HG03196 (cell line): ENCODE results near the gene SH3RF1.

Source experiments
- ATAC-seq: cut with Tn5 transposase; IDR thresholded peaks from one replicate; pipeline ENCODE4 v1.9.1; 2021; ENCODE audit not compliant: unreplicated experiment

The SH3RF1 gene

DNA sequence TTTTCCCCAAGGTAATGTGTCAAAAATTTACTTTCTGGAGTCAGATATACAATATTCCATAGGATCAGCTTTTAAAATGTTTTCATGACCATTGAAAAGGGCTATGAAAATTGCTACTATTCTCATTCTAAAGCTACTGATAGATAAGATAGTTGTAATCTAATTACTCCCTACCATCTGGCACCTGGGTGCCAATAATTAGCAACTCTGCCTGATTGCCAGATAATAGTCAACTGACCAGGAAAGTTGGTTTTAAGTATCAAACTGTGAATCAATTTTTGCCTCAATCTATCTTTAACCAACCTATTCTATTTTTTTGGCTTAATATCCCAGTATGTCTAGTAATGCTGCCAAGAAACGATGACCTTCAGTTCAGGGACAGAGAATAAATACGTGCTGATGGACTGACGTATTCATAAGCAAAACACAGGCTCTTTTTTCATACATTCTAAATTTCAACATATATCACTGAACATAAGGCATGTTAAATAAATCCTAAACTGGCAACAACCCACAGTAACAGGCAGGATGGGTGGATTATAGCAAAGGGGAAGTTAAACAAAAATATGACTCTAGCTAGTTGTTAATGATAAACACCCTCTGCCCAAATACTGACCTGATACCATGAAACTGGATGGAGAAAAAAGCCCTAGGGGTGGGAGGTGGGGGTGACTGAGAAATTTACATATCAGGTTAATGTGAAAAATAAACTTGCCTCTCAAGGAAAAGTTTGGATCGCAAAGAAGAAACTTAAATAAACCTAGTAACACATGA is 18.2 kb downstream of the SH3RF1 start:
- ATAC-seq, result peak; percentile 50

DNA sequence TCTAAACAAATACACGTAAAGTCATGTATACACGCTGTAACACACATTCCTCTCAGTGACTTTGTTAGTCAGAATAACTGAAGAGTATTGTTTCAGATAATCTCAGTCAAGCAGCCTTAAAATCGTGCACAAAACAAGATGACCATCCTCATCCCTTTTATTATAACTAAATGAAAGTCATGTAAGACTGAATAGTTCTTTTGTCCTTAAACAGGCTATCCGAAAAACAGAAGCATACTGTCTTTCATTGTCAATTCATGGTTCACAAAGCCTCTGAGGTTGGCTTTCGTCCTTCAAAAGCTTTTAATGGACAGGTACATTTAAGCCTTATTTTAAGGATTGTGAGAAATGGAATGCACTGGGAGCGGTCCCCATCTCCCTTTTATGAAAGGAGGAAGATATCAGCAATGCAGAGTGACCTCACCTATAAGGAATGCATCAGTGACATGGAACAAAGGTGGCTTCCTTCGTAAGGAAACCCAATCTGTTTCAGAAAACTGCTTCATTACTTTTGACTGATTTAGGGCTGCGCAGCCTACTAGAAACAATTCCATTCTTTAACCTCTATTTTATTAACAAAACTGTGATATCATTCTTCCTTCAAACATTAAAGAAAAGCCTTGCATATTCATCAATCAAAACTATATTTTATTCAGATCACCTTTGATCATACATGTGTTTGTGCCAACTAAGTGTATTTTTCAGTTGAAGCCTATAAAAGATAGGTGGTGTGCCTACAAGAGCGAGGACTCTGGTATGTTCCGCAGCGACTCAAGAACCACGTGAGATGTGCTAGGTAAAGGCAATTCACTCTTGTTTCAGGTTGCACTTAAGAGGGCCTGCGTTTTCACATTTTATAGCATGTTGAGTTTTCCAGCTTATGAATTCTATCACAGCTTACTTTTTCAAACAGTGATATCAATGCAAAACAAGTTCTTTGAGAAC is 19.2 kb downstream of the SH3RF1 start:
- ATAC-seq, result no peak

DNA sequence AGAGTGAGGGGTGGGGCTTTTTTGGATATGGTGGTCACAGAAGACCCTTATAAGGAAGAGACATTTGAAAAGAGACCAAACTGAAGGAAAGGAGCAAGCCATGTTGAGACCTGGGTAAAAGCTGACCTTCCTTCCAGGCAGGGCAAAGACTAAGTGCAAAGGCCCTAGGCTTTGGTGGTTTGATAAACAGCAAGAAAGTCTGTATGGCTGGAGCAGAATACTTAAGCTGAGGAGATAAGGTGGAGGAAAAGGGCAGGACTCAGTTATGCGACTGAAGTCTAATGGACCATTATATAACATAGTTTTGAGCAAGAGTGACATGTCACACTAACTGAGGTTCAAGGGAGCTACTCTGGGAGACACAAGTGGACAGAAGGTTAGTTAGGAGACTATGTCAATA is 20.0 kb downstream of the SH3RF1 start:
- no peak for ATAC-seq

DNA sequence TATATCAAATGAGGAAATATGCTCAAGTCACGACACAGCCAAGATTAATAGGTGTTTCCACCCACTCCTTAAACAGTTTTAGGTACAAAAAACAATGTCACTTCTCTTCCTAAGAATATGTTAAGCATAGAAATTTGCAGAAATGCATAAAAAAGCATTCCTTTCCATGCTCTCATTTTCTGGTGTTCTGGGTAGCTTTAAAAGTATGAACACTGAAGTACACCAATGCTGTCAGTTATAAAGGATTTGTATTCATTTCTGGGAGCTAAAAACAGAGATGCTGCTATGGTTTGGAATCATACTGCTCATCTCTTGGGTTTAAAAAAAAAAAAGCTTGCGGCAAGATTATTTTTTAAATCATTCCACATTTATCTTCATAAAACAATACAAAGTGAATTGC is 20.8 kb downstream of the SH3RF1 start:
- no peak for ATAC-seq

DNA sequence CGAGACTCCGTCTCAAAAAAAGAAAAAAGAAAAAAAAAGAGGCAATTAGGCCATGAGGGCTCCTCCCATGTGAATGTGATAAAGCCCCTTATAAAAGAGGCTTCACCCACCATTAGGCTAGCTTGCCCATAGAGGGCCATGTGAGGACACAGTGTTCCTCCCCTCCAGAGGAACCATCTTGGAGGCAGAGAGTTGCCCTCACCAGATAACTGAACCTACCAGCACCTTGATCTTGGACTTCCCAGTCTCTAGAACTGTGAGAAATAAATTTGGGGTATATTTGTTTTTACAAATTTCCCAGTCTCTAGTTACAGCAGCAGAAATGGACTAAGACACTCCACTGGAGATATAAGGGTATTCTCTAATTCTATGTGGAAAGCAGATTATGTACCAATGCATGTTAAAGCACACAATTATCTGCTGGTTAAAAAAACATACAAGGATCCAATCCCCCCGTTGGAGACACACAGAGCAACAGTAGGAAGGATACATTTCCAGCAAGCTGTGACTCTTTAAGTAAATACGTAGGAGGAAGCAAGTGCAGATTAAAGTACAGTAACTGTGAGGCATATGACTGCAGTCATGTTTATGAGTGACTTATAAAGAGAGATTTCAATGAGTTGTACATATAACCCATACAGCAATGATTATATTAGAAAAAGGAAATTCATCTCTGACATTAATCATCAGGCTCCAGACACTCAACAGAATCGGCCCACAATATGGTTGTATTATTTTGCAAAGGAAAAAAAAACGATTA is 21.4 kb downstream of the SH3RF1 start:
- peak; percentile 80 for ATAC-seq

DNA sequence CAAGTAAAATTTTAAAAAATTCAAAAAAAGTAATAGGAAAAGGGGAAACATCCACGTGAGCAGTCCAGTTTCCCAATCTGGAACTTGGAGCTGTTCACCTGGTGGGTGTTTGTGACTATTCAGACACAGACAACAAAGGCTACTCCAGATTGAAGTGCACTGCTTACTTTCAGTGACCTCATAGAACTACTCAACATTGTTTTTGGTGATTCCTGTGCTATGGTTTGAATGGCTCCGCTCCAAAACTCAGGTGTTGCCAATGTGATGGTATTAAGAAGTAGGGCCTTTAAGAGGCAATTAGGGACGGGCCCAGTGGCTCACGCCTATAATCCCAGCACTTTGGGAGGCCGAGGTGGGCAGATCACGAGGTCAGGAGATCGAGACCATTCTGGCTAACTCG is 22.1 kb downstream of the SH3RF1 start:
- ATAC-seq, result no peak

DNA sequence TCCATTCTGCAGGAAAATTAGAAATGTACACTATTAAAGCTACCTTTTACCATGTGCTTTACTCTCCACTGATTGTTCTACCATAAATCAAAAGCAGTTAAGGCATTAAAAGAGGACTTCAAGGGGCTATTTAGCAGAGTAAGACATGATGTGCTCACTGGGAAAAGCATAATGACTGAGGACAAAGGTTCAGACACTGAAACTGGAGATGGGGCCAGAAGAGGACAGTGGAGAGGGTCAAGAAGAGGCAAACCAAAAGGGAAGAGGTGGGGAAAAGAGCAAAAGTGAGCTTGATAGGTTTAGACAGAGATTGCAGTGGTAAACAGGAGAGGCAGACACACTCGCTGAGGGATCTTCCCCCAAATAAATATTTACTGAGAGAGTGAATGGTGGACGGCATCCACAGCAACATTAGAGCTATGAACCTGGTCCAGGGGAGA is 23.8 kb downstream of the SH3RF1 start:
- ATAC-seq, result no peak

DNA sequence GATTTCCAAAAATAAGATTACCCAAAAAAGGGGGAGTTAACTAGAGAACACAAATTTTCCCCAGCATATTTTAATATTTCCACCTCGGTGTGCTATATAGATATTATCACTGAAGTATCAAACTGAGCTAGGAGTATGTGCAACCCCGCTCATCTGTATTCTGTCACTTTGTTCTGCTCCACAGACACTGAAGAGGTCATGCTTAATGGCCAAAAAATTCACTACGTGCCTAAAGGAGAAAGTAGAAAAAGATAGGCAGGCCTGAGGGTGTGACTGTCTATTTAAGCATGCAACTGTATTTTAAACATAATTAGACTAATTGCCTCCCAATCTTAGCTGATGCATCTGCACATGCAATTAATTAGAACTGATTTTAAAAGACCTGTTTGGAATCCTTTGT is 24.5 kb downstream of the SH3RF1 start:
- ATAC-seq, result no peak

DNA sequence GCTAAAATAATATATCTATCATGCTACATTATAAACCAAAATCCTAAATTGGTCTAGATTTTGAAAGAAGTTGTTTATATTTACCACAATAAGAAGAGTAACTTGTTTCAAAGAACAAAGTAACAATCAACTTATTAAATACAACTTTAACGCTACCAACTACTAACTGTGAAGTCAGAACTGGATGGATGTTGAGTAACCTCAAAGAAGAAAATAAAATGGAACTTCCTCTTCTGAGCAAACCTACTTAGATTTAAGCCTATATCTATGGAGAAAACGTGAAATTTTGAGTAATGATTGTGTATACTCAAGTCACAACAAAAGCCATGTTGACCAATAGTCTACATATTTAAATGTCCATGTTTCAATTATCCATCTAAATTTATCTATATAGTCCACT is 25.7 kb downstream of the SH3RF1 start:
- ATAC-seq, result no peak

DNA sequence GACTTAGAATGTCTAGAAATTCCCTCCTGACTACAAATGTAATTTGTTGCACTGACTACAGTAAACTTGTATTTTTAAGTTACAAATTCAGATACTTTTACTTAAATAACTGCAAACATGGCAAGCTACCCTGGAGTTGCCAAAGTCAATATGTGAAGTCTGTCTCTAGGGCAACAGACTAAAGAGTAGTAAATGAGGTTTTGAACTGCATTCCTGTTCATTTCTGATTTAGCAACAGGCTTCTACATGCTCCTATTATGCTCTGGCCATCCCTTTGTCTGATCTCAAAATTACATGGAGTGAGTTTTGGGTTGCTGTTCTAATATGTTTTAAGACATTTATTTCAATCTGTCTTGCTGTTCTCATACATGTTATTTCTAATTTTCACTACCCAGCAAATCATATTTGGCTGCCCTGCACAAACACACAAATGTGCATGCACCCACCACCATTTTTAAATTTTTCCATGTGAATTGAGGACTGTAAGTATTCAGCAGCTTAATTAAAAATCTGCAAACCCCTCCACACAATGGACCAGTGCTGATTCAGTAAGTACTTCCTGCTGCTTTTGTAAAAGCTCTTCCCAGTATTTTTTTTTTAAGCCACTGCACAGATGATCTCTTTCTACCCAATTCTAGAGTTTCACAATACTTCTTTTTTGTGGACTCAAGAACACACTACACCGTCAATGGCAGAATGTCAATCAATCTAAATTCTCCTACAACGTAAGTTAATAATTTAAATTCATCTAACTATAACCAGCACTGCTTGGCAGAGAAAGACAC is 26.7 kb downstream of the SH3RF1 start:
- no peak for ATAC-seq

DNA sequence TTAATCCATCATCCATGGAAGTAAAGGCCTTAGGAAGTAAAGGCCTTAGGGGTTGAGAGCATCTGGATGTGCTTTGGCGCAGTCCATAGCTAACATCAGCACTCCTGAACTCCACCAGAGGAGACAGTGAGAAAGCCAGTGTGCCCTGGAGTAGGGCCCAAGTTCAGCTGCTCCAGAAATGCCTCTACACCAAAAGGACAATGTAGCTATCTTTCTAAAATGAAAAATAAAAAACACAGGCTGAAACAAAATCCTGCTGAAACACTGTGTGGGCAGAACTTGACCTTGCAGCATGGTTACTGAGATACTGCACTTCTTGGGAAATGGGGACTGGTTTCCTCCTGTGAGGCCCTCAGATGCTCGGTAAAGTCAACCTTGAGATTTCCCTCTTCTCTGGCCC is 29.3 kb downstream of the SH3RF1 start:
- ATAC-seq, result no peak

DNA sequence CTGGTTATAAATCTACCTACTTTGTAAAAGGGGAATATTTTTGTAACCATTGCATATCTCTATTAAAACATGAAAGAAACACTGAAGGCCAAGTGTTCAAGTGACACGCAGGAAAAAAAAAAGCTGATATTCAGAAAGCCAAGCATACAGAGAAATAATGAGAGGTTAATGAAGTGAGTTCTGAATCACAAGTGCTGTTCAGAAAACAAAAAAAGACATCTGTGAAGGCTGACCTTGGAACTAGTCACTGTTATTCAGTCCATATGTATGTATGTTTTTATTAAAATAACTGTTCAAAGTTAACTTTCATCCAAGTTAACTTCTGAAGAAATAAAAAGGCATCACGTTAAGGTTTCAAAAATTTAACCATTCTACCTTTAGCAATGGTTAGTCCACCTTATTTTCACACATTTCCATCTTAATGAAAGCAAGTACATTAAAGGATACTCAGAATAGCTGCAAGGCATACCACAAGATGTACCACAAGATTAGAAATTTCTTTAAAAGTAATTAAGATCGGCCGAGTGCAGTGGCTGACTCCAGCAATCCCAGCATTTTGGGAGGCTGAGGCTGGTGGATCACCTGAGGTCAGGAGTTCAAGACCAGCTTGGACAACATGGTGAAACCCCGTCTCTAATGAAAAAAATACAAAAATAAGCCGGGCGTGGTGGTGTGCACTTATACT is 31.4 kb downstream of the SH3RF1 start:
- no peak for ATAC-seq

DNA sequence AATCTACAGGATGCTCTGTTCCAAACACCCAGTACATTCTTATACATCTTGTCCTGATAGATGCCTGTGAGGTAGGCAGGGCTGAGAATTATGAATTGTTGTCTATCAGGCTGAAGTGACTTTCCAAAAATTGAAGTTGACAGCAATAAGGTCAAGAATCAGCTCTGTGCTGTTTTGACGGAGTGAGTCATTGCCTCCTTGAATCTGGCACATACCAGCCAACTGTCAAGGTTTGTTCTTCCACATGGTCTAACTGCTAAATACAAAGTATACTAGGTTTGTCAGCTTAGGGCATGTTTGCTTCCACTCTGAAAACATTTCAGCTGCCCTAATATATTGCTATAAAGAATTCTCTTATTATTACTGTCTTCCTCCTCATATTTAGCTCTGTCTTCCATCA is 32.3 kb downstream of the SH3RF1 start:
- no peak for ATAC-seq

DNA sequence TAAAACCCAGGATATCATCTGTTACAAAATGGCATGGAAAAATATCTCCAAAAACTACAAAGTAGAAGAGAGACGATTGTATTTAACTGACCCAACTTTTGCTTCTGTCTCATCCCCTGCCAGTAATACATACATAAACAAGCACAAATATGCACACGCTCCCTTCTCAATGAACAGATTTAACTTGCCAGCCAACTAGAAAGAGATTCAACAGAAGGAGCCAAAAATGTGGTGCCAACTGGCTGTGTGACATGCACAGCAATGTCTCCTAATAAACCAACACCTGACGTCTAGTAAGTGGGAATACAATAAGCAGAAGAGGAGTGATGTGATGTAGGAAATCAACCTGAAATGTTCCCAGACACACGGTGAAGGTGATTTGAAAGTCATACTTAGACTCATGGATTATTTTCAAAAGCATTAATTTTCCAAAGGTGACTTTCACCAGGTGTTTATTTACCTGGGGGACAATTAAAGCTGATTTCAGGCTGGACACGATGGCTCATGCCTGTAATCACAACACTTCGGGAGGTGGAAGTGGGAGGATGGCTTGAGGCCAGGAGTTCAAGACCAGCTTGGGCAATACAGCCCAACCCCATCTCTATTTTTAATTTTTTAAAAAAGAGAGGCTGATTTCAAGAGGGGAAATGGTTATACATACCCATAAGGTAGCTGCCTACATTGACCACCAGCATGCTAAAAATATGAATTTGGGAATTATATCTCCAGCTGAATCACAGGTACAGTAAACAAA is 33.7 kb downstream of the SH3RF1 start:
- ATAC-seq, result no peak

DNA sequence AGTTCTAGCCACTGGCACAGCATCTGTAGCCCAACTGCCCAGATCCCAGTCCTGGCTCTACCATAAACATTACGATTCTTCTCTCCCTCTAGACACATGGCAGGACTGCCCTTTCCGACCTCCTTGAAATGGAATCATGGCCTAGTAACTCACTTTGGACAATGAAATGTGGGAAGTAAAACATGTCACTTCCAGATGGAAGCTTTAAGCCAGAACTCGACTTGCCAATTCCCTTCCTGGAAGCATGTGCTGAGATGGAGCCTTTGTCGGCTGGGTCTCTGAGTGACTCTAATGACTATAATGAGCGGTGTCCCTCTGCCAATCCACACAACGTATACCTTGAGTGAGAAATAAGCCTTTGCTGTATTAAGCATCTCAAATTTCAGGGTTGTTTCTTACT is 34.7 kb downstream of the SH3RF1 start:
- ATAC-seq, result no peak

DNA sequence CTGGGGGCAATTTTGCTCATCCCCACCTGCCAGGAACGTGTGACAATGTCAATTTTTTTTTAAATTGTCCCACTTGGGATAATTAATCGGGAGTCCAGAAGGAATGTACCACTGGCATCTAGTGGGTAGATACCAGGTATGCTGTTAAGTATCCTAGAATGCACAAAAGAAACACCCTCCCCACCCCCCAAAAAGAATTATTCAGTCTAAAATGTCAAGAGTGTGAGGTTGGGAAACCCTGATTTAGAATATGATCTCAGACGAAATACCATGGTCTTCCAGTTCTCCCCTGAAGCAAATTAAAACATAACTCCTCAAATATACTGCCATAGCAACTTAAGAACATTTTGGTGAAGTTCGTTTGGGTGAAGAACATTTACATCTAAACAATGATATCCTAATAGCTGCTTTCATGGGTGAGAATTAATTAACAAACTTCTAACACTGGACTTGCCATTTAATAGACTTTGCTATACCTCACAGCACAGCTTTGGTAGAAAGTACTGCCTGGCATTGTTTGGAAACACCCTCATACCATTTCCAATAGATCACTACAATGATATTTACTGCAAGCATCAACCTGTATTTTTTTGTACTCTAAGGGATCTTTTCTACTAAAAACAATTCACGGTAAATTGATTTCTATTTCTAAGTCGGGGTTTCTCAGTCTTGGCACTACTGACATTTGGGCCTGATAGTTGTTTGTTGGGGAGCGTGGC is 36.5 kb downstream of the SH3RF1 start:
- ATAC-seq, result no peak

DNA sequence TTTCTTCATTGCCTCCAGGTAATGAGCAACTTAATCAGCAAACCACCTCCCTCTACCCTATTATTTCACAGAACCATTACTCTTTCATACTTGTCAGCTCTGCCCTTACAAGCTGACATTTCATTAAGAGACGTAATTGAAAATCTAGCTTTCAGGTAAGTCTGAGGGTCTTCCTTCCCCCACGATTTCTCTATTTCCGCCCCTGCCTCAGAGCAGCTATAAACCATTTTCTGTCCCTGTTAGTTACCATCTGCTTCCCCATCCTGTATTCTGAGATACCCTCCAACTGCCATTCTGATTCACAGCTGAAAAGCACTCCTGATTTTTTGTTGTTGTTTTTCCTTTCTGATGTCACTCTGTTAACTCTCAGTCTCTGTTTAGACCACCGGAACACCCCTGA is 37.1 kb downstream of the SH3RF1 start:
- ATAC-seq, result no peak

DNA sequence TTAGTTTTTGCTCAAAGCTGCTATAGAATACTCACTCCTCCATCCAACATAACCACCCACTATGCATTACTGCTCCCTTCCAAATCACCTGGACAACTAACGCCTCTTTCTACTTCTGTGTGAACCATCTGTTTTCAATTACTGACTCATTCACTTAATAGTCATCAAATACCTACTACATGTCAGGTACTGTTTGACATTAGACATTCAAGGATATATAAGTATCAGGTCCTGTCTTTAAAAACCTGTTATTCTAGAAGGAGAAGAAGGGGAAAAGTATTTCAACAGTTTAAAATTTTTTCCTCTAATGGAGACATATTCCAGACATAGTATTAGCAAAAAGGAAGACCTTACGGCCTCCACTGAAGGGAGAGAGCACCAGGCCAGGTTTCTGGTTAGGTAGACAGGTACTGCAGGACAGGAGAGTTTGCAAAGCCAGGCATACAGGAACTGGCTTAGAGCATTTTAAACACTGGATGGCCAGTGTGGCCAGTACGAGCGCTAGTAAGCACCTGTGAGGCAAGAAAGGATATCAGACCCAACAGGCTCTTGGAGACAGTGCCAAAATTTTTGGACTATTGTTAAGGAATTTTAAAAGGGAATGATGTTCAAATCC is 39.0 kb downstream of the SH3RF1 start:
- no peak for ATAC-seq
